Peyer's patch (tissue), 4 donors: ENCODE data around the gene HLA-DOB.

Source experiments
- POLR2A ChIP-seq, 2 donors: fragments of 450-650 bp; IDR thresholded peaks; one replicate each; pipeline ENCODE4 v1.5.1; 2017; ENCODE audit warnings: antibody characterized with exemption in 2 of 2, mild to moderate bottlenecking in 2 of 2, moderate library complexity in 2 of 2
- TF ChIP-seq, protein P1 (sequence below), 6 experiments: fragments of 450-650 bp in 4 of 6; fragments of 200-600 bp in 2 of 6; sonication (generic) in 1 of 6; IDR thresholded peaks; one replicate each; pipeline ENCODE4 v1.5.1; 2017 to 2019; ENCODE audit warnings: antibody characterized with exemption in 6 of 6, mild to moderate bottlenecking in 3 of 6, moderate library complexity in 1 of 6

DNA sequence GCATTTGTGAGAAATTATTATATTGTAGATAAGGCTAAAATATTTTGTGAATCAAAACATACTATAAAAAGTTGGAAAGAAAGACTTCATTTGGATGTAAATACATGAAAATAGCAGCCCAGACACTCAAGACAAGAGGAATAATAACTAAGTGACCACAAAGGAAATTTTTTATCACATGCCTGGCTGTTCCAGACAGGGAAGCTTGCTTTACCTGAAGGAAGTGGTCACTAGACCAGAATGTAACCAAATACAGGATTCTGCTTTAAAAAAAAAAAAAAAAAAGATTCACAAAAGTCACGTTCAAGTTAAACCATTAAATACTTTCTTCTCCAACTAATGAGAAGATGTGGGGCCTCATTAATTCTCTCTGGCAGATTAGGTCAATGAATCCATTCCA, 44.1 kb downstream of the HLA-DOB start:
- TF ChIP-seq, protein P1, sequence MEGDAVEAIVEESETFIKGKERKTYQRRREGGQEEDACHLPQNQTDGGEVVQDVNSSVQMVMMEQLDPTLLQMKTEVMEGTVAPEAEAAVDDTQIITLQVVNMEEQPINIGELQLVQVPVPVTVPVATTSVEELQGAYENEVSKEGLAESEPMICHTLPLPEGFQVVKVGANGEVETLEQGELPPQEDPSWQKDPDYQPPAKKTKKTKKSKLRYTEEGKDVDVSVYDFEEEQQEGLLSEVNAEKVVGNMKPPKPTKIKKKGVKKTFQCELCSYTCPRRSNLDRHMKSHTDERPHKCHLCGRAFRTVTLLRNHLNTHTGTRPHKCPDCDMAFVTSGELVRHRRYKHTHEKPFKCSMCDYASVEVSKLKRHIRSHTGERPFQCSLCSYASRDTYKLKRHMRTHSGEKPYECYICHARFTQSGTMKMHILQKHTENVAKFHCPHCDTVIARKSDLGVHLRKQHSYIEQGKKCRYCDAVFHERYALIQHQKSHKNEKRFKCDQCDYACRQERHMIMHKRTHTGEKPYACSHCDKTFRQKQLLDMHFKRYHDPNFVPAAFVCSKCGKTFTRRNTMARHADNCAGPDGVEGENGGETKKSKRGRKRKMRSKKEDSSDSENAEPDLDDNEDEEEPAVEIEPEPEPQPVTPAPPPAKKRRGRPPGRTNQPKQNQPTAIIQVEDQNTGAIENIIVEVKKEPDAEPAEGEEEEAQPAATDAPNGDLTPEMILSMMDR (IDR thresholded peaks at IDR 0.05), result no peak
- no peak for TF ChIP-seq POLR2A (IDR thresholded peaks at IDR 0.05)
